Central memory CD8-positive, alpha-beta T cell (primary cell): ENCODE results near the gene XYLT1.

Experiments
- ATAC-seq: fragments of 150-1000 bp; cut with Tn5 transposase; replicated peaks from 2 replicates; pipeline ENCODE4 v1.10.0; 2022; ENCODE audit warnings: mild to moderate bottlenecking, moderate FRiP score, moderate number of reproducible peaks; ENCODE audit not compliant: poor library complexity, severe bottlenecking; ENCODE audit errors: extremely low read depth
- DNase-seq, 2 donors: peaks; one replicate each; pipeline ENCODE4 v3.0.0; 2021; ENCODE audit warnings: low spot score in 2 of 2
- H3K27ac Mint-ChIP-seq: one replicate; pipeline ENCODE4 v1.8.0; 2022; ENCODE audit warnings: low read depth, mild to moderate bottlenecking, moderate library complexity, mixed read lengths
- H3K27me3 Mint-ChIP-seq: one replicate; pipeline ENCODE4 v1.8.0; 2022; ENCODE audit warnings: mixed read lengths
- H3K36me3 Mint-ChIP-seq: one replicate; pipeline ENCODE4 v1.8.0; 2022; ENCODE audit warnings: mild to moderate bottlenecking, moderate library complexity, mixed read lengths; ENCODE audit not compliant: insufficient read depth
- H3K4me1 Mint-ChIP-seq: one replicate; pipeline ENCODE4 v1.8.0; 2022; ENCODE audit warnings: mixed read lengths
- H3K4me3 Mint-ChIP-seq: one replicate; pipeline ENCODE4 v1.8.0; 2022; ENCODE audit warnings: mild to moderate bottlenecking, moderate library complexity, mixed read lengths
- H3K9me3 Mint-ChIP-seq: one replicate; pipeline ENCODE4 v1.8.0; 2022; ENCODE audit warnings: mixed read lengths

XYLT1 gene

GRCh38 chr16:17171250-17172143, 299.3 kb downstream of the XYLT1 start:
- Mint-ChIP-seq H3K27ac (no peak overlapping the region), H3K36me3 (peaks cover 7% of the 10 kb centered on the region)
- no peak for DNase-seq

GRCh38 chr16:17170435-17170834, 300.3 kb downstream of the XYLT1 start:
- no peaks in the 10 kb centered on the region for H3K9me3 Mint-ChIP-seq
- no peaks in the 10 kb centered on the region for H3K27me3 Mint-ChIP-seq
- peaks cover 24% of the 10 kb centered on the region for H3K4me1 Mint-ChIP-seq
- H3K27ac Mint-ChIP-seq: no peak overlapping the region
- H3K4me3 Mint-ChIP-seq: no peak overlapping the region
- ATAC-seq (no peak), DNase-seq (no peak)
- peaks cover 5% of the 10 kb centered on the region for H3K36me3 Mint-ChIP-seq

More at GRCh38 chr16:17171250-17172143, 299.3 kb downstream of the XYLT1 start:
- ATAC-seq: no peak
- Mint-ChIP-seq H3K9me3 (no peaks in the 10 kb centered on the region), H3K4me3 (no peak overlapping the region), H3K4me1 (peaks cover 24% of the 10 kb centered on the region), H3K27me3 (no peaks in the 10 kb centered on the region)

- Mint-ChIP-seq H3K36me3 (peaks cover 4% of the 10 kb centered on the region), H3K4me3 (no peak overlapping the region), H3K4me1 (peaks cover 11% of the 10 kb centered on the region), H3K27me3 (no peaks in the 10 kb centered on the region), H3K27ac (no peak overlapping the region), H3K9me3 (no peaks in the 10 kb centered on the region)
- no peak for ATAC-seq
- DNase-seq: no peak
Observed at GRCh38 chr16:17168181-17168580, 302.6 kb downstream of the XYLT1 start.

GRCh38 chr16:17166095-17166494, 304.7 kb downstream of the XYLT1 start:
- DNase-seq (no peak), ATAC-seq (no peak)
- no peak overlapping the region for H3K27ac Mint-ChIP-seq
- peaks cover 4% of the 10 kb centered on the region for H3K36me3 Mint-ChIP-seq
- H3K4me1 Mint-ChIP-seq: peaks cover 7% of the 10 kb centered on the region
- no peak overlapping the region for H3K4me3 Mint-ChIP-seq
- no peaks in the 10 kb centered on the region for H3K9me3 Mint-ChIP-seq
- H3K27me3 Mint-ChIP-seq: no peaks in the 10 kb centered on the region

GRCh38 chr16:17162560-17162959, 308.2 kb downstream of the XYLT1 start:
- ATAC-seq (no peak), DNase-seq (no peak)
- H3K4me3 Mint-ChIP-seq: no peak overlapping the region
- no peaks in the 10 kb centered on the region for H3K27me3 Mint-ChIP-seq
- peaks cover 4% of the 10 kb centered on the region for H3K36me3 Mint-ChIP-seq
- H3K27ac Mint-ChIP-seq: no peak overlapping the region
- no peaks in the 10 kb centered on the region for H3K9me3 Mint-ChIP-seq
- H3K4me1 Mint-ChIP-seq: peaks cover 6% of the 10 kb centered on the region

GRCh38 chr16:17160920-17161431, 309.8 kb downstream of the XYLT1 start:
- H3K4me3 Mint-ChIP-seq: no peak overlapping the region
- peaks cover 4% of the 10 kb centered on the region for H3K36me3 Mint-ChIP-seq
- H3K27ac Mint-ChIP-seq: no peak overlapping the region
- DNase-seq: no peak
- ATAC-seq: no peak
- peaks cover 5% of the 10 kb centered on the region for H3K4me1 Mint-ChIP-seq
- no peaks in the 10 kb centered on the region for H3K27me3 Mint-ChIP-seq
- H3K9me3 Mint-ChIP-seq: no peaks in the 10 kb centered on the region

GRCh38 chr16:17160285-17160853, 310.4 kb downstream of the XYLT1 start:
- Mint-ChIP-seq H3K36me3 (peaks cover 4% of the 10 kb centered on the region), H3K27me3 (no peaks in the 10 kb centered on the region), H3K4me1 (peaks cover 5% of the 10 kb centered on the region), H3K27ac (no peak overlapping the region), H3K9me3 (no peaks in the 10 kb centered on the region), H3K4me3 (no peak overlapping the region)
- ATAC-seq: no peak
- no peak for DNase-seq

- H3K9me3 Mint-ChIP-seq: no peaks in the 10 kb centered on the region
- no peak for ATAC-seq
- DNase-seq: no peak
- no peak overlapping the region for H3K4me3 Mint-ChIP-seq
- H3K4me1 Mint-ChIP-seq: peaks cover 5% of the 10 kb centered on the region
- H3K27ac Mint-ChIP-seq: no peak overlapping the region
- no peaks in the 10 kb centered on the region for H3K27me3 Mint-ChIP-seq
- peaks cover 6% of the 10 kb centered on the region for H3K36me3 Mint-ChIP-seq
Observed at GRCh38 chr16:17159617-17160016, 311.1 kb downstream of the XYLT1 start.

- H3K9me3 Mint-ChIP-seq: no peaks in the 10 kb centered on the region
- H3K27ac Mint-ChIP-seq: no peak overlapping the region
- no peaks in the 10 kb centered on the region for H3K27me3 Mint-ChIP-seq
- ATAC-seq (no peak), DNase-seq (no peak)
- H3K4me1 Mint-ChIP-seq: peaks cover 5% of the 10 kb centered on the region
- no peak overlapping the region for H3K4me3 Mint-ChIP-seq
- H3K36me3 Mint-ChIP-seq: peaks cover 8% of the 10 kb centered on the region
Observed at GRCh38 chr16:17155936-17156335, 314.8 kb downstream of the XYLT1 start.

GRCh38 chr16:17155485-17155884, 315.3 kb downstream of the XYLT1 start:
- Mint-ChIP-seq H3K4me1 (peaks cover 5% of the 10 kb centered on the region), H3K9me3 (no peaks in the 10 kb centered on the region), H3K27me3 (no peaks in the 10 kb centered on the region), H3K4me3 (no peak overlapping the region), H3K27ac (no peak overlapping the region), H3K36me3 (peaks cover 8% of the 10 kb centered on the region)
- DNase-seq: no peak
- ATAC-seq: no peak

GRCh38 chr16:17154981-17155380, 315.8 kb downstream of the XYLT1 start:
- H3K4me1 Mint-ChIP-seq: peaks cover 5% of the 10 kb centered on the region

GRCh38 chr16:17152311-17152710, 318.4 kb downstream of the XYLT1 start:
- Mint-ChIP-seq H3K4me1 (no peaks in the 10 kb centered on the region), H3K4me3 (no peak overlapping the region)

More at GRCh38 chr16:17154981-17155380, 315.8 kb downstream of the XYLT1 start:
- no peak overlapping the region for H3K27ac Mint-ChIP-seq
- no peak for DNase-seq
- H3K4me3 Mint-ChIP-seq: no peak overlapping the region
- ATAC-seq: no peak
- no peaks in the 10 kb centered on the region for H3K9me3 Mint-ChIP-seq
- no peaks in the 10 kb centered on the region for H3K27me3 Mint-ChIP-seq
- H3K36me3 Mint-ChIP-seq: peaks cover 8% of the 10 kb centered on the region

GRCh38 chr16:17151335-17151734, 319.4 kb downstream of the XYLT1 start:
- no peaks in the 10 kb centered on the region for H3K27me3 Mint-ChIP-seq
- DNase-seq (no peak), ATAC-seq (no peak)
- H3K27ac Mint-ChIP-seq: no peak overlapping the region
- H3K9me3 Mint-ChIP-seq: no peaks in the 10 kb centered on the region
- H3K36me3 Mint-ChIP-seq: peaks cover 4% of the 10 kb centered on the region
- H3K4me1 Mint-ChIP-seq: no peaks in the 10 kb centered on the region
- no peak overlapping the region for H3K4me3 Mint-ChIP-seq

More at GRCh38 chr16:17152311-17152710, 318.4 kb downstream of the XYLT1 start:
- H3K36me3 Mint-ChIP-seq: peaks cover 4% of the 10 kb centered on the region
- DNase-seq: no peak
- no peaks in the 10 kb centered on the region for H3K9me3 Mint-ChIP-seq
- H3K27ac Mint-ChIP-seq: no peak overlapping the region
- ATAC-seq: no peak
- H3K27me3 Mint-ChIP-seq: no peaks in the 10 kb centered on the region
